DND-41 (cell line): ENCODE measurements around the gene MED13.

Experiments used
- CTCF ChIP-seq: IDR thresholded peaks from 2 replicates; pipeline ENCODE4 v1.5.1; 2012; ENCODE audit warnings: borderline replicate concordance, low read length, moderate library complexity, mild to moderate bottlenecking; ENCODE audit not compliant: poor library complexity, severe bottlenecking; ENCODE audit errors: extremely low read depth
- EZH2 ChIP-seq: IDR thresholded peaks from 3 replicates; pipeline ENCODE4 v1.6.1; 2012; ENCODE audit warnings: borderline replicate concordance, low read depth, mild to moderate bottlenecking, moderate library complexity, low read length, inconsistent platforms; ENCODE audit not compliant: severe bottlenecking

GRCh38 chr17:62014526-62014925 is 50.6 kb downstream of the MED13 start:
- TF ChIP-seq CTCF, result no peak
- TF ChIP-seq EZH2, result no peak
